ENCODE measurements around the gene HORMAD2.

GRCh38 chr22:30167296-30167695 is 87.0 kb downstream of the HORMAD2 start:
- TF ChIP-seq, protein P1, sequence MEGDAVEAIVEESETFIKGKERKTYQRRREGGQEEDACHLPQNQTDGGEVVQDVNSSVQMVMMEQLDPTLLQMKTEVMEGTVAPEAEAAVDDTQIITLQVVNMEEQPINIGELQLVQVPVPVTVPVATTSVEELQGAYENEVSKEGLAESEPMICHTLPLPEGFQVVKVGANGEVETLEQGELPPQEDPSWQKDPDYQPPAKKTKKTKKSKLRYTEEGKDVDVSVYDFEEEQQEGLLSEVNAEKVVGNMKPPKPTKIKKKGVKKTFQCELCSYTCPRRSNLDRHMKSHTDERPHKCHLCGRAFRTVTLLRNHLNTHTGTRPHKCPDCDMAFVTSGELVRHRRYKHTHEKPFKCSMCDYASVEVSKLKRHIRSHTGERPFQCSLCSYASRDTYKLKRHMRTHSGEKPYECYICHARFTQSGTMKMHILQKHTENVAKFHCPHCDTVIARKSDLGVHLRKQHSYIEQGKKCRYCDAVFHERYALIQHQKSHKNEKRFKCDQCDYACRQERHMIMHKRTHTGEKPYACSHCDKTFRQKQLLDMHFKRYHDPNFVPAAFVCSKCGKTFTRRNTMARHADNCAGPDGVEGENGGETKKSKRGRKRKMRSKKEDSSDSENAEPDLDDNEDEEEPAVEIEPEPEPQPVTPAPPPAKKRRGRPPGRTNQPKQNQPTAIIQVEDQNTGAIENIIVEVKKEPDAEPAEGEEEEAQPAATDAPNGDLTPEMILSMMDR (IDR thresholded peaks at IDR 0.05), result no peak
- no peak for TF ChIP-seq ZBTB33 (IDR thresholded peaks at IDR 0.05; ENCODE audit: borderline replicate concordance, low read depth)
- no peak for TF ChIP-seq RAD21 (IDR thresholded peaks at IDR 0.05; ENCODE audit: low read length)
- no peak for TF ChIP-seq EZH2phosphoT487 (IDR thresholded peaks at IDR 0.05; ENCODE audit: borderline replicate concordance, low read depth)
- no peak for TF ChIP-seq USF2 (IDR thresholded peaks at IDR 0.05; ENCODE audit: borderline replicate concordance, low read depth, low read length)
- no peak for TF ChIP-seq MXI1 (IDR thresholded peaks at IDR 0.05; ENCODE audit: low read depth, low read length)
- no peak for TF ChIP-seq POLR2AphosphoS5 (IDR thresholded peaks at IDR 0.05; ENCODE audit: low read depth, low read length)
- TF ChIP-seq, protein P2, sequence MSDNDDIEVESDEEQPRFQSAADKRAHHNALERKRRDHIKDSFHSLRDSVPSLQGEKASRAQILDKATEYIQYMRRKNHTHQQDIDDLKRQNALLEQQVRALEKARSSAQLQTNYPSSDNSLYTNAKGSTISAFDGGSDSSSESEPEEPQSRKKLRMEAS (IDR thresholded peaks at IDR 0.05; ENCODE audit: low read depth), result no peak
- no peak for TF ChIP-seq TAF1 (IDR thresholded peaks at IDR 0.05; ENCODE audit: borderline replicate concordance, low read depth, low read length)
- no peak for TF ChIP-seq CHD2 (IDR thresholded peaks at IDR 0.05; ENCODE audit: low read length, partially characterized antibody)
- no peak for TF ChIP-seq NRF1 (IDR thresholded peaks at IDR 0.05; ENCODE audit: low read depth, low read length)
- TF ChIP-seq SMC3 (IDR thresholded peaks at IDR 0.05; ENCODE audit: low read depth, low read length), result no peak
